ENCODE measurements around the gene MAD1L1.

Gene MAD1L1

GRCh38 chr7:2079332-2080059, 153.2 kb downstream of the MAD1L1 start:
- no peak for TF ChIP-seq CTCF (IDR thresholded peaks at IDR 0.05; ENCODE audit: borderline replicate concordance, insufficient read depth, low read depth, low read length)
- H3K4me3 ChIP-seq (ENCODE audit: low read depth, low read length) = no peak overlapping the region

DNA sequence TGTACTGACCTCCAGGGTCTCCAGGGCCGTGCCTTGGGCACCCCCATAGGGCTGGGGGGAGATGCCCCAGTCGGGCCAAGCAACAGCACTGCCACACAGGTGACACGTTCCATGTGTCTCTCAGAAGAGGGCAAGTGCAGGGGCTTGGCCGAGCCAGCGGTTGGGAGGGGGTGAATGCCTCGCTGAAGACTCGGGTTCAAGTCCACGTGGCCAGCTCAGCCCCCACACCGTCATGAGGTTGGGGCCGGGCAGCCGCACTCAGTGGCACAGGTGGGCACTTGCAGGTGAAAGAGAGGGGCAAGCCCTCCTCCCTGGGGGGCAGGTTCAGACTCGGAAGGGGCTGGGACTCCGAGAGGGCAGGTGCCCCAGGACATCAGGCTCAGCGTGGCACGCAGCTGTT, 153.8 kb downstream of the MAD1L1 start:
- no peak overlapping the region for H3K4me3 ChIP-seq (ENCODE audit: low read depth, low read length)
- TF ChIP-seq CTCF (IDR thresholded peaks at IDR 0.05; ENCODE audit: borderline replicate concordance, insufficient read depth, low read depth, low read length) = no peak

DNA sequence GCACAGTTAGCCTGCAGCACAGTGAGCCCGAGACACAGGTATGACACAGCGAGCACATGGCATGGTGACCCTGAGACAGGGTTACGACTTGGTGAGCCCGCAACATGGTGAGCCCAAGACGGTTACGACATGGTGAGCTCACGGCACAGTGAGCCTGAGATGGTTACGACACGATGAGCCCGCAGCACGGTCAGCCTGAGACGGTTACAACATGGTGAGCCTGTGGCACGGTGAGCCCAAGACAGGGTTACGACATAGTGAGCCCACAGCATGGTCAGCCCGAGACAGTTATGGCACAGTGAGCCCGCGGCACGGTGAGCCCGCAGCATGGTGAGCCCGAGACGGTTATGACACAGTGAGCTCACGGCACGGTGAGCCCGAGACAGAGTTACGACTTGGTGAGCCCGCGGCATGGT, 156.1 kb downstream of the MAD1L1 start:
- no peak for TF ChIP-seq CTCF (IDR thresholded peaks at IDR 0.05; ENCODE audit: borderline replicate concordance, insufficient read depth, low read depth, low read length)
- H3K4me3 ChIP-seq (ENCODE audit: low read depth, low read length) = no peak overlapping the region

DNA sequence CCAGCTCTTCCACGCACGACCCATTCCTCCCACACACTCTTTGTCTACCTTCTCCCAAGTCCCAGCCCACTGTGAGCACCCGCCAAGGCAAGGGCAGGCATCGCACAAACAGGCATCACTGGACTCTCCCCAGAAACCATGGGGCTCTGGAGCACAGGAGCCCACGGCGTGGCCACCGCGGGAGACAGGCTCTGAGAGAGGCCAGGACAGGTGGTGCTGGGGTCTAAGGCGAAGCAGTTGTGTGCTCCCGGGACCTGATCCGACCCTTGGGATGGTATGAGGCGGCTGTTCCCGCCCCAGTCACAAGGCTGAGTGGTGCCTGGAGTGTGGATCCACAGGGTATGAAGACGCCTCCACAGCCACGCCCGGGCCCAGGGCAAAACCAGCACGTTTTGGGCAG, 156.9 kb downstream of the MAD1L1 start:
- no peak overlapping the region for H3K4me3 ChIP-seq (ENCODE audit: low read depth, low read length)
- TF ChIP-seq CTCF (IDR thresholded peaks at IDR 0.05; ENCODE audit: borderline replicate concordance, insufficient read depth, low read depth, low read length) = no peak

GRCh38 chr7:2074691-2075090, 158.1 kb downstream of the MAD1L1 start:
- TF ChIP-seq CTCF (IDR thresholded peaks at IDR 0.05; ENCODE audit: borderline replicate concordance, insufficient read depth, low read depth, low read length) = no peak
- H3K4me3 ChIP-seq (ENCODE audit: low read depth, low read length) = no peak overlapping the region

DNA sequence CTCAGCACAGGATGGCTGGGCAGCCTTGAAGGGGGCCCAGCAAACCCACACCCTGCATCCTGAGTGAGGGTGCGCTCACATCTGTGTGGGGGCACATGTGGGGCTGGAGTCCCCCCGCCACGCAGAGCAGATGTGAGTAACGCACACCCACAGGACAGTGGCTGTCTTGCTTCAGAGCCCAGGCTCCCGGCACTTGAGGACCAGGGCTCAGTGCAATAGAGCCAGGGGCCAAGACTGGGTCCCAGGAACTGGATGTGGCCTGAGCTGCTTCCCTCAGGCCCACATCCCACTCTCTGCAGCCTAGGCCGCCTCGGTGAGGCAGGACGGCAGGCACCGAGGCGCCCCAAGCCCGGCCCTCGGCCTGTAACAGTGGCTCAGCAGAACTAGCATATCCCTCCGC, 159.9 kb downstream of the MAD1L1 start:
- no peak overlapping the region for H3K4me3 ChIP-seq (ENCODE audit: low read depth, low read length)

More for the DNA sequence above, 159.9 kb downstream of the MAD1L1 start:
- TF ChIP-seq CTCF (IDR thresholded peaks at IDR 0.05; ENCODE audit: borderline replicate concordance, insufficient read depth, low read depth, low read length) = no peak
